KMS-11 (cell line): ENCODE results near the gene TMEM98.

ENCODE experiments used
- H2AFZ ChIP-seq: fragments of 200-600 bp; sonication (generic); 2 replicates; pipeline ENCODE4 v1.6.1; 2016; ENCODE audit warnings: antibody characterized with exemption, mixed run types, low read depth
- H3K27ac ChIP-seq: fragments of 200-600 bp; sonication (generic); 2 replicates; pipeline ENCODE4 v1.6.1; 2016; ENCODE audit warnings: mild to moderate bottlenecking, mixed run types
- H3K27me3 ChIP-seq: fragments of 200-600 bp; sonication (generic); 2 replicates; pipeline ENCODE4 v1.6.1; 2017; ENCODE audit warnings: mild to moderate bottlenecking, low read depth, mixed run types, moderate library complexity; ENCODE audit not compliant: insufficient read depth
- H3K36me3 ChIP-seq: fragments of 200-600 bp; sonication (generic); 2 replicates; pipeline ENCODE4 v1.6.1; 2017; ENCODE audit warnings: mild to moderate bottlenecking, mixed run types; ENCODE audit not compliant: insufficient read depth
- H3K4me1 ChIP-seq: fragments of 200-600 bp; sonication (generic); 2 replicates; pipeline ENCODE4 v1.6.1; 2016; ENCODE audit warnings: mild to moderate bottlenecking, low read depth, mixed run types; ENCODE audit not compliant: poor library complexity, severe bottlenecking
- H3K4me2 ChIP-seq: fragments of 200-600 bp; sonication (generic); 2 replicates; pipeline ENCODE4 v1.7.0; 2016; ENCODE audit warnings: mild to moderate bottlenecking, mixed run types
- H3K4me3 ChIP-seq: fragments of 200-600 bp; sonication (generic); IDR thresholded peaks from 2 replicates; pipeline ENCODE4 v1.6.1; 2017; ENCODE audit warnings: low read depth, low read length, mixed read lengths; ENCODE audit not compliant: insufficient read depth
- H3K79me2 ChIP-seq: fragments of 200-600 bp; sonication (generic); 2 replicates; pipeline ENCODE4 v1.6.1; 2016; ENCODE audit warnings: low read depth, mixed run types; ENCODE audit not compliant: insufficient read depth
- H3K9ac ChIP-seq: fragments of 200-600 bp; sonication (generic); 2 replicates; pipeline ENCODE4 v1.6.1; 2016; ENCODE audit warnings: mild to moderate bottlenecking, mixed run types
- H4K20me1 ChIP-seq: fragments of 200-600 bp; sonication (generic); 2 replicates; pipeline ENCODE4 v1.6.1; 2016; ENCODE audit warnings: mild to moderate bottlenecking, mixed run types; ENCODE audit not compliant: insufficient read depth
- CTCF ChIP-seq: fragments of 200-600 bp; sonication (generic); conservative IDR thresholded peaks from 2 replicates; pipeline ENCODE4 v1.6.1; 2017; ENCODE audit warnings: low read depth, mild to moderate bottlenecking, antibody characterized with exemption, low read length, moderate library complexity, mixed read lengths

The TMEM98 gene

GRCh38 chr17:32896647-32897258 lies 31.2 kb upstream of the TMEM98 start:
- Histone ChIP-seq H3K36me3 (no peaks in the 10 kb centered on the region), H4K20me1 (no peaks in the 10 kb centered on the region), H3K4me1 (peaks cover 4% of the 10 kb centered on the region), H3K4me3 (no peak overlapping the region), H3K27ac (no peak overlapping the region), H2AFZ (no peak overlapping the region), H3K9ac (no peak overlapping the region), H3K27me3 (no peaks in the 10 kb centered on the region), H3K79me2 (no peaks in the 10 kb centered on the region), H3K4me2 (no peak overlapping the region)
- no peak for TF ChIP-seq CTCF

GRCh38 chr17:32899236-32900013 lies 28.5 kb upstream of the TMEM98 start:
- Histone ChIP-seq H3K4me3 (no peak overlapping the region), H3K36me3 (no peaks in the 10 kb centered on the region), H3K27me3 (no peaks in the 10 kb centered on the region), H4K20me1 (no peaks in the 10 kb centered on the region), H3K4me1 (peaks cover 21% of the 10 kb centered on the region), H2AFZ (no peak overlapping the region), H3K9ac (no peak overlapping the region), H3K27ac (no peak overlapping the region), H3K79me2 (no peaks in the 10 kb centered on the region), H3K4me2 (no peak overlapping the region)
- TF ChIP-seq CTCF, result no peak

GRCh38 chr17:32901743-32902142 lies 26.2 kb upstream of the TMEM98 start:
- H3K36me3 ChIP-seq, result no peaks in the 10 kb centered on the region
- H3K27me3 ChIP-seq, result no peaks in the 10 kb centered on the region
- no peaks in the 10 kb centered on the region for H3K79me2 ChIP-seq
- no peak overlapping the region for H3K27ac ChIP-seq
- no peak overlapping the region for H3K4me3 ChIP-seq
- no peak overlapping the region for H3K9ac ChIP-seq
- peaks cover 24% of the 10 kb centered on the region for H3K4me1 ChIP-seq
- H2AFZ ChIP-seq, result no peak overlapping the region
- H4K20me1 ChIP-seq, result no peaks in the 10 kb centered on the region
- TF ChIP-seq CTCF, result no peak
- H3K4me2 ChIP-seq, result no peak overlapping the region

- no peak for TF ChIP-seq CTCF
- Histone ChIP-seq H3K4me1 (peaks cover 21% of the 10 kb centered on the region), H3K9ac (no peak overlapping the region; the same call in 1 of the 2 replicates), H3K27me3 (no peaks in the 10 kb centered on the region), H4K20me1 (no peaks in the 10 kb centered on the region), H3K36me3 (no peaks in the 10 kb centered on the region), H2AFZ (peak overlapping the region; percentile 23; the same call in 1 of the 2 replicates), H3K4me2 (peak overlapping the region; percentile 25; the same call in 1 of the 2 replicates), H3K27ac (peak overlapping the region; percentile 12; the same call in 1 of the 2 replicates), H3K4me3 (no peak overlapping the region), H3K79me2 (no peaks in the 10 kb centered on the region)
Observed at GRCh38 chr17:32903774-32904673, 23.9 kb upstream of the TMEM98 start.
